Measurements from ENCODE around the gene ICE2.
A peak's percentile ranks its signal among the peaks of the same experiment; 100 is the strongest.

The ICE2 gene

DNA sequence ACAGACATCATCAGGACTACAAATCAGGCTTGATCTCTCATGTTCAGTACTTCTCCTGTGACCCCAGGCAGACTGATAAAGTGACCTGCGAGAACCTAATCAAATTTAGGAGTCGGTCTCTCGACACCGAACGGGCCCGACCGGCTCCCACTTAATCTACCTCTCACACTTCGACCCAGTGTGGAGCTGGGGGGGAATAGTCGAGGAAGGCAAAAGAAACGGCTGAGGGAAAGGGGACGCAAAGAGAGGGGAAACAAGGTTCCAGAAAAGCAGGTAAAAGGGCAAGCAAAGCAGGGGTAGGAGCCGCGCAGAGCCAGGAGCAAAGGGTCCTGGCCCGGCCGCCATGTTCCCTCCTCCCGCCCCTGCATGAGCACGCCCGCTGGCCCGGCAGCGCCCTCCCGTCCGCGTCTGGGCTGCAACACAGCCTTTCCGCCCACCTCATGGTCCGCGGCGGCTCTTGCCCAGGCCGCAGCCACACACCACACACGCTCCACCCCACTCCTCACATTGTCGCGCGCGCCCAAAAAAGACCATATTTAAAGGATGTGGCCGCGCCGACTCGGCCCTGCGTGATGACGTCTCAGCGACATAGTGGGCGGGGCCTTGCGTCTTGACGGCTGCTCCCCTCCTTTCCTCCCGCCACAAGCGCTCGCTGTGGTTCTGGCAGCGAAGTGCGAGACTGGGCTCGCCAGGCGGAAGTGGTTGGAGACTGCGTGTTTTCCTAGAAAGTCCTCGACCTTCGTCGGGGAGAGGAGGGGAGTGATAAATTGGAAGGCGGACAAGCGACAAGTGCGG, at the start of gene ICE2:
TSS of gene ICE2 (minus strand) at position 577 of the 795 bp plus-strand sequence. CDS start 1,165 bp downstream, outside the sequence.
- DNase-seq (ENCODE audit: low read depth in 2 of 2) = peak; percentile 93 to 96

DNA sequence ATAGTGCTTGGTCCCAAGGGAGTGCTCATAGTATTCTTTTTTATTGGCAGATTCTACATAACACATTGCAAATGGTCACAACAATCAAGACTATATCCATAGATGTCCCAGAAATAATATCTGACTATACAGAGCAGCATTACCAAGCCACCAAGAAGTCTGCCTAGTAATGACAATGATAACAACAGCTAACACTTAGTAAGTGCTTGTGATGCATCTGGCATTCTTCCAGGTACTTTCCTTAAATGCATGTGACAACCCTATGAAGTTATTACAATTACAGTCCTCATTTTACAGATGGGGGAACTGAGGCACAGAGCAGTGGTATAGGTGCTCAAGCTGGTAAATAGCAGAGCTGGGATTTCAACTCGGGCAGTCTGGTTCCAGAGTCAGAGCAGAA, 49.6 kb upstream of the ICE2 start:
- no peak for DNase-seq (ENCODE audit: low read depth in 2 of 2)

GRCh38 chr15:60527456-60527855, 48.5 kb upstream of the ICE2 start:
- no peak for DNase-seq (ENCODE audit: low read depth in 2 of 2)

DNA sequence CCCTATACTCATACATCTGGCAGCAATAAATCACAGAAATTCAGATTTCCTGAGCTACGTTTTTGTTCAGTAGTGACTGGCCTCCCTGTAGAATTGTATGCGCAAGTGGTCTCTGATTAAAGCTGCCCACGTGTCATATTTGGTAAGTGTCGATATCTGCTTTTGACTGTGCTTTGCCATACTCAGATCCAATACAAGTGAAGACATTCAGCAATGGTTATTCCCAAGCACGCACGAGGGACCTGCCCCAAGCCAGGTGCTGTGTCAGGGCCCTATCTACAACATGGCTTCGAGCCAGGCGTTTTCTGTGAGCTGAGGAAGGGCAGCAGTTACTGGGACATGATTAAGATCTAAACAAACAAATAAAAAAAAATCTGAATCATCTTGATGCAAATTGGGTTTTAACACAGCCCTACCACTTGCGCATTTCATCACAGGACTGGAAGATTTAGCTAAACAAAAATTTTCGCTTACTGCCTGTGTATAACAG, 47.2 kb upstream of the ICE2 start:
- no peak for DNase-seq (ENCODE audit: low read depth in 2 of 2)

GRCh38 chr15:60525341-60526039, 46.5 kb upstream of the ICE2 start:
- DNase-seq (ENCODE audit: low read depth in 2 of 2) = no peak

DNA sequence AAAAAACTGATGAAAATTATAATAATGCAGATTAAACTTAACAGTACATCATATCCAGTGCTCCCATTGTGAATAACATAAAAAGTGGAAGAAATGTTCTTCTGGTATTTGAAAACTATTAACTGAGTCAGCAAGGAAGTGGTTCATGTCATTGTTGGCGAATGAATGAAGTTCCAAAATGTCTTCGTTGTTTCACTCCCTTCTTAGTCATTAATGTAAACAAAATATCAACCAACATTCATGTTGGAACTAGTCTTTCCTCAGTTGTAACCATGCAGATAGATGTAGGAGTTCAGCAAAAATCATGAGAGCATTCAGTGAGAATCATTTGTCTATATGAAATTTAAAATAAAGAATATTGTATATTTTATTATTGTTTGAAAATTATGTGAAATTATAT, 44.1 kb upstream of the ICE2 start:
- DNase-seq (ENCODE audit: low read depth in 2 of 2) = no peak

GRCh38 chr15:60520825-60521368, 42.0 kb upstream of the ICE2 start:
- peak; percentile 58 to 74 for DNase-seq (ENCODE audit: low read depth in 2 of 2)

DNA sequence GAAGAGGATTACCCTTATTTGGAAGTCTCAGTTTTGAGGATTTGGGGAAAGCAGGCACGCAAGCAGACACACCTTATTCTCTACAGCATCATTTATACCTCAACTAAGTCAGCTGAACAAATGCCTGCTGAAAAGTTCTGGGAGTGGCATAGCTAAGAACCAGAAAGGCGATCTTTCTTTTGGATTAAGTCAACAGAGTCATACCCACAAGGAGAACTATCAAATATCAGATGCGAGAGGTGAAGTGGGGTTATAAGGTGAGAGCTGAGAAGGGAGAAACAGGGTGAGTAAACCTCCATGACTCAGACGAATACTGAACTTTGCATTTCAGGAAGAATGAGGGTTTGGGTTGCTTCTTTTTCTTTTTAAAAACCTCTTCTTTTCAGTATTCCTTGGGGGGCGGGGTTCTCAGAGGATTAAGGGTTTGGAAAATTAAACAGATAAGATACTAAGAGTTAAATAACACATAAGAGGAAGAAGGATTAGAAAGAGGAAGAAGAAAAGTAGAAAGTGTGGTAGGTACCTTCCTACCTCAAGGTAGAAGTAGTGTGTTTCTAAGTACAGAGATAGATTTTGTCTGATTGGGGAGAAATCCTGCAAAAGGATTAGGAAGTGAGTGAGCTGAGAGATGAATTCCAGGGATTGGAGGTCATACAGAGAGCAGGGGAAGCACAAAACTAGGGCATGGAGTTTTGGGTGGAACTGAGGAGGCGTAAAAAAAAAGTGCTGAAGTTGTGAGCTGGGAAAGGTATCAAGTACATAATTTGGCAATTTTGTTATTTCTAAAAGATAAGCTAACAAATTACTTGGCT, 41.3 kb upstream of the ICE2 start:
- no peak for DNase-seq (ENCODE audit: low read depth in 2 of 2)

GRCh38 chr15:60519218-60519617, 40.3 kb upstream of the ICE2 start:
- no peak for DNase-seq (ENCODE audit: low read depth in 2 of 2)

DNA sequence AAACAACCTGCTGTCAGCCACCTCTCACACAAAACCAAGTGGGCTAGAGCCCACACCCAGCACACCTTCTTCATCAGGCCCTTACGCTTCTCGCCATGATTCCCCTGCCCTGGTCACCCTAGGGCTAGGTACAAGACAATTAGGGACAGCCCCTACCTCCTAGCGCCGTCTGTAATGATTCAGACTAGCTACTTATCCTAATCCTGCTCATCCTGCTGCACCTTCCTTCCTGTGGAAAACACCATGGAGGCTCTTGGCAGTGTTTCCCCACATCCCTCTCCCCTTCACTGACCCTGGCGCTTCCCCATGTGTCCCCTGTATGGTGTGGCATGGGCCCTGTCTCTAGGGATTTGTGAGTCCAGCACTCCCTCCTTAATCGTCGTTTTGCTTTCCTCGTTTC, 39.6 kb upstream of the ICE2 start:
- no peak for DNase-seq (ENCODE audit: low read depth in 2 of 2)

DNA sequence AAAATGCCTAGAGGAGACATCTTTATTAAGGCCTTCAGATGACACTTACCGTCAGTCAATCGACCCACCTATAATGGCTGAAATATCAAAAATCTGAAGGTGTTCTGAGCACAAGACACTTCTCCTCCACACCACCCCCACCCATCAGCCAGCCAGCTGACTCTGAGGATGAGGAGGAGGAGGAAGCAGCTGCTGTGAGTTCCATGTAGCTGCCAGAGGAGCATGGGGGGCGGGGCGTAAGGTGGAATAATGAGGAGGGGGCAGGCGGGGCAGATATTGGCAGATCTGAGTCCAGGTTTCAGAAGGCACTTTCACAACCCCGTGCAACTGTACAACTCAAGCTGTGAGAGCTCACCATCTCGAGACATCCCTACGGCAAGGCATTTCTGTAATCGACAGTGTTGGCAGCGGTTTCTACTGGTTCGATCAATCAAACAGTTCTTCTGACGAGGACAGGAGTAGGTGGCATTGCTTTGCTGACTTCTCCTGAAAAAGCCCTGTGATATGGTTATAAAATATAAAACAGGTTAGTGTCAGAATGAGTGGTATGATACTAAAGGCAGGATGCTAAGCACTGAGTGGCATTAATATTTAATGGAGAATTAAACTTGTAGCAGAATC, 35.4 kb upstream of the ICE2 start:
- DNase-seq (ENCODE audit: low read depth in 2 of 2) = no peak

GRCh38 chr15:60513676-60514075, 34.7 kb upstream of the ICE2 start:
- no peak for DNase-seq (ENCODE audit: low read depth in 2 of 2)

GRCh38 chr15:60512937-60513336, 34.0 kb upstream of the ICE2 start:
- DNase-seq (ENCODE audit: low read depth in 2 of 2) = no peak

GRCh38 chr15:60511351-60512031, 32.5 kb upstream of the ICE2 start:
- no peak for DNase-seq (ENCODE audit: low read depth in 2 of 2)

DNA sequence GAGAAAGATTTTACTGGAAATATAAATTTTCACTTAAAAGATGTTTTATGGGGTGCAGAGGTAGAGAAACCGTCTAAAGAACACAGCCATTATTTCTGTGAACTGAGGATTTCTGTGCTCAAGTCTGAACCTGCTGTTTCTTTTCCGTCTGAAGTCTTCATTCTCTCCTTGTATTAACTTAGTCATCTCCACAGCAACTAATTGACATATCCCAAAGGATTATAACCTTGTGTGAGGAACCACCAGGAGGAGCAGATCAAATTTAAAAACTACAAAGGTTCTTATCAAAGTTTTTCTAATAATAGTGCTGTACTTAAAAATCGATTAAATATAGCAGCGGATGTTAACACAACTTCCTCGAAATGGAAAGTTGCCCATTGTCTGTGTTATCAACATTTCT, 31.1 kb upstream of the ICE2 start:
- DNase-seq (ENCODE audit: low read depth in 2 of 2) = no peak

DNA sequence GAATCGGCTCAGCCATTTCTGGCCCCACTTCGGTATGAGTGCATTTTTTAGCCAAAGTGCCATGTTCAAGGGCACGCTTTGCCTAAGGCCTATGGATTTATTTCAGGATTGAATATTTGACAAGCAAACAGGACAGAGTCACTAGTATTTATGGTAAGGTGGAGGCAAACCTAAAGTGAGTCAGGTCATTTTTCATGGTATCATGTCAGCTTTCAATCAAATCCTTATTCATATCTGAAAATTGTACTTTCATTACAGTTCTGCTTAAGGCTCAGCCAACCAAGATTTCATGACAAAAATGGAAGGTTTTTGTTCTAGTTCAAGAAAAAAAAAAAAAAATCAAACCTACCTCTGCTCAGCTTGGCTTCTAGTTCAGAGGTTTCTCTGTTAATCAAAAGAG, 30.5 kb upstream of the ICE2 start:
- DNase-seq (ENCODE audit: low read depth in 2 of 2) = no peak

DNA sequence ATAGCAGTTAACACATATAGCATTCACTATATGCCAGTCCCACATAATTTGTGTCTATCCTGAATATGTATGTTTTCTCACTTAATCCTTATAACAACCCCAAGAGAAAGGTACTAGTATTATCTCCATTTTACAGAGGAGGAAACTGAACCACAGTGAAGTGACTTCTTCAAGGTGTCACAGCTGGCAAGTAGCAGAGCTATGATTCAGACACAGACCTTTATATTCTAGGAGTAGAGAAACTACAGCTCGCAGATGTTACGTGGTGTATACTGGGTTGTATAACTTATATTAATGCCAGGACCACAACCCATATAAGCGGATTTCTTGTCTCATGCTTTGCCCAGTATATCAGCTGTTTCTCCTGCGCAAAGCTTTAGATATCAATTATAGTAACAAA, 29.5 kb upstream of the ICE2 start:
- no peak for DNase-seq (ENCODE audit: low read depth in 2 of 2)

- DNase-seq (ENCODE audit: low read depth in 2 of 2) = peak; percentile 30 to 56
Measured at GRCh38 chr15:60507596-60508424, 28.9 kb upstream of the ICE2 start.

- no peak for DNase-seq (ENCODE audit: low read depth in 2 of 2)
Measured at GRCh38 chr15:60496853-60497252, 17.9 kb upstream of the ICE2 start.

DNA sequence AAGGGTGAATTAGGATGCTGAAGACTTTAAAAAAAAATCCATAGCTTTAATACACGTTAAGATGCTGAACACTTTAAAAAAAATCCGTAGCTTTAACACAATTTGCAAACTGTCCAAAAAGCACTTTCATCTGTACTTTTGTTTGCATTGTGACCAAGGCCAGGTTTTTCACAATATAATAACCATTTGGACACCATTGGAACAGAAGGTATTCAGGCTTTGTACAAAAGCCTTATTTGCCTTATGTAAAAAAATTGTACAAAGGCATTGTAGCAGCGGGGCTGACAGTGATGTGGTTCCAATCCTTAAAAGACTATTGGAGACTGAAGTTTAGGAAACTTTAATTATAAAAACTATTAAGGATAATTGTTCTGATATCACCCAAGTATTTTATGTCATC, 15.2 kb upstream of the ICE2 start:
- DNase-seq (ENCODE audit: low read depth in 2 of 2) = no peak

All from stimulated activated CD8-positive, alpha-beta memory T cell treated with anti-CD3 and anti-CD28 coated beads, Interleukin-7, amount 100 ng/mL, for 4 hours (primary cell).